Activated CD8-positive, alpha-beta memory T cell treated with anti-CD3 and anti-CD28 coated beads for 36 hours (primary cell): ENCODE results near the gene PLAGL2. TPM values are rescaled to one million over a fixed set of nuclear protein-coding genes. Genes with fewer than 3 reads are reported as not detected.
"Not testable (repeated sequence)": the region's sequence is repeated elsewhere in the genome, so short reads cannot be mapped to it uniquely, and the experiment has no call there.

Experiments
- CTCF ChIA-PET: fragments of 350-600 bp; sonication (Branson Sonifier 250); formaldehyde crosslinking; loops from one replicate; lab custom pipeline; 2021; ENCODE audit warnings: antibody characterized with exemption; lab: Charles Lee
- POLR2A ChIA-PET: fragments of 350-600 bp; sonication (Branson Sonifier 250); formaldehyde crosslinking; loops from one replicate; lab custom pipeline; 2021; ENCODE audit warnings: antibody characterized with exemption; lab: Charles Lee
- total RNA-seq, 2 experiments: library from RNA; stranded (reverse); gene quantifications; one replicate each; pipeline ENCODE4 v1.2.3, GENCODE V29; 2021

The PLAGL2 gene
- total RNA-seq, 2 experiments from 2014 or later, result 115 to 117 TPM

DNA sequence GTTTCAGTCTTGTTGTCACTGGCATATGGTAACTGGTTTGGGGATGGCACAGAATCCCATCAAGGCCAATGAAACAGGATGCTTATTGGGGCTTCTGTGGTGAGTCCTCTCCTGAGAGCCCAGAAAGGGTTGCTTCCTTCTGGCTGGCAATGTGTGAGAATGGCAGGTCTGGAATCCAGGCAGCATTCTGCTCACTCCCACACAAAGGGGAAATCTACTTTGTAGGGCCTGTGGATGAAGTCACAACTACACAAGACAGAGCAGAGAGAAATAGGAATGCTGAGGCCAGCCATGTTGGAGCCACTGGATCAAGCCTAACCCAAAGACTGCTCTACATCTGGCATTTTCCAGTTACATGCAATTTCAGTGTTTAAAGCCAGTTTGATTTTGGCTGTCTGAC lies 15.7 kb downstream of the PLAGL2 start:
- POLR2A ChIA-PET, result no interaction called here
- CTCF ChIA-PET, result no interaction called here

- CTCF ChIA-PET, result no interaction called here
These were observed 16.1 kb downstream of the PLAGL2 start for GRCh38 chr20:32191422-32191821.

DNA sequence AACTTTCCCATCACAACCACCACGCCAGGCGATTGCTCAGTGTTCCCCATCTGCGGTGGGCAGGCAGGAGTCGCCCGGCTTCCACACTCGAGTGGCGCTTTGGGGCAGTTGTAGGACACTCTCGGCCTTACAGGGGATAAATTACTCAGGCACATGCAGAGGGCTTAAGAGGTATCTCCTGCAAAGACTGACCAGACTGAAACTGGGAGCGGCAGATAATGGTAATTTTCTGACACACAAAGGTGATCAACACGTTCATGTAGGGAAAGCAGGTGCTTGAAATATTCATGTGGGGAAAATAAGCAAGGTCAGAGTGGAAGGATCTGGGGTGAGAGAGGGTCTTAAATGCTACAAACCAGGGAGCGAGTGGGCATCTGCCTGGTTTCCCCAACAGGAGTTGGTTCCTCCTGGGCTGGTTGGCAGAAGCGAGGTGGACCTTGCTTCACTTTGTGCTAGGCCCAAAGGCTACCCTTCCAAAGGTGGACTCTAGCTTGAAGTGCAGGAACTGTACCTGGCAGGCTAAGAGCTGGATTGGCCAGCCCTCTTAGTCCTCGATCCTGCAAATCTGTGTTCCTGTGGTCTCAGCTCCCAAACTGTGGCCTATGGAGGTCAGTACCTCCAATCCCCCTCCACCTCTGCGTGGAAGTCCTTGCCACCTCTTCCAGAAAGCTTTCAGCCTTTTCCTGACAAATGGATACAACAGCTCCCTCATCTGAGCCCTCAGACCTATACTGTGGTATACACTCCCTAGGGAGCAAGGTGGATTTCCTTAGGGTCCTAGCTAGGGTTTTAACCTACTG lies 16.7 kb downstream of the PLAGL2 start:
- ChIA-PET POLR2A (interaction anchor here (1.1 kb wide), 2 partner anchors 11 to 42 kb away, joined by 5 read pairs; no protein-coding TSS in a partner anchor), CTCF (no interaction called here)

More at GRCh38 chr20:32191422-32191821, 16.1 kb downstream of the PLAGL2 start:
- POLR2A ChIA-PET, result interaction anchor here (1.1 kb wide), 1 partner anchor 11 kb away, joined by 5 read pairs; no protein-coding TSS in a partner anchor

- ChIA-PET CTCF (interaction anchor here (0.6 kb wide), 1 partner anchor 9 kb away, joined by 3 read pairs; no protein-coding TSS in a partner anchor), POLR2A (interaction anchor here (1.1 kb wide), 2 partner anchors 12 to 42 kb away, joined by 5 read pairs; no protein-coding TSS in a partner anchor)
These were observed 17.6 kb downstream of the PLAGL2 start for GRCh38 chr20:32189691-32190615.

DNA sequence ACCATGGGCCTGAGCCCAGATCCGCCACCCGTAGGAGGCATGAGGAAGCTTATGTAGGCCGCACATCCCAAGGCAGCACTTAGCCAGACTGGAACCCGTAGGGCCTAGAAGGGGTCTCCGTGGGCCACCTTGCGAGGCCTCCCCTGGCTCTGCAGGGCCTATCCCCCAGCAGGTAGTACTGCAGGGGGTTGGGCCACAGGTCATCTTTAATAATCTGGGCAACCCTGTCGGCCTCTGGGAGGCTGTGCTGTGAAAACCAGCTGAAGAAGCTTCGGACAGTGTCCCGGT lies 18.5 kb downstream of the PLAGL2 start:
- ChIA-PET CTCF (no interaction called here), POLR2A (no interaction called here)

DNA sequence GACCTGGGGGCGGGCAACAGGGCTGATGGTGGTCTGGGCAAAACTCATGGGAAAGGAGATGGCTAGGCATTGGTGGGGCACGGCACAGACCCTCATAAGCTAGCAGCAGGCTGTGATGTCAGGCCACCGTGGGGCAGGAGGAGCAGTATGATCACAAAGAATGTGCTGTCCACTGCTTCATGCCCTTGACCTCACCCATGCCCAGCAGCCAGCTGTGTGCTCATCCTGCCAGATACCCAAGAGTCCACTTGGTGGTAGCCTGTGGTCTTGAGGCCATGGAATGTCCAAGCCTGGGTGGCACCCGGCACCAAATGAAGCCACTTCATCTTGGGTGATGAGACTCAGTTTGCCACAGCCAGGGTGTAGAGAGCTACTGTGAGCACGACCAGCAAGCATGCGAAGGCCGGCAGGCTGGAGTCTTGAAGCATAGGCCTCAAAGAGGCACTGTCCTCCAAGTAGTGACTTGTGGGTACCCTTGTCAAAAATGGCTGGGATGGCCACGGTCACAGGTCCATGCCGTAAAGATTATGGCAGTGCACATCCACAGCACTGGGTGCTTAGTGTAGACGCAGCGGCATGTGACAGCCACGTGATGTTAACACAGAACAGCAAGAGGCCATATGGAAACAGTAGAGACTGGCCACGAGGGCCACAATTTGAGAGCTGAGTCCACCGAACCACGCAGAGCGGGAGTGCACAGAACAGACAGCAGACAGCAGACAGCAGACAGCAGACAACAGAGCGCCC lies 19.0 kb downstream of the PLAGL2 start:
- ChIA-PET POLR2A (no interaction called here), CTCF (no interaction called here)

GRCh38 chr20:32186506-32186905 lies 21.0 kb downstream of the PLAGL2 start:
- CTCF ChIA-PET, result no interaction called here
- POLR2A ChIA-PET, result no interaction called here

DNA sequence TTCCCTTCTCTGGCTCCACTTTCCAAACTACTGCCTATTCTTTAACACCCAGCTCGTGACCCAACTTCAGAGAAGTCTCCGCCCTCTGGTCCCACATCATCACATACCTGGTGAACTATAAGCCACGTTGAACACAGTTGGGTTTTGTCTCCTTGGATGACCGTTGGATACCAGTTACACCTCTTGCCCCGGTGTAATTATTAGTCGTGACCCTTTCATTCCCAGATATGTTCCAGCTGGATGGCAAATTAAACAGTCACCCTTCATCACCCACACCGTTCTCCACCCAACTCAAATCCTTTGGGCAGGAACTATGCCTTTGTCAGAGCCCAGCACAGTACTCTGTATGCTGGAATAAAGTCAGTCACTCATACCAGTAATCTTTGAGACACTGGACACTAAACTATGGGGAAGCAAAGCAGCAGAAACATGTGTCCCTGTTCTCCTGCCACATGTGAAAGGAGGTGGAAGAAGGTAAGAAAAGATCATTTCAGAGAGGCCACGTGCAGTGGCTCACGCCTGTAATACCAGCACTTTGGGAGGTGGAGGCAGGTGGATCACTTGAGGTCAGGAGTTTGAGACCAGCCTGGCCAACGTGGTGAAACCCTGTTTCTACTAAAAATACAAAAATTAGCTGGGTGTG lies 22.5 kb downstream of the PLAGL2 start:
- ChIA-PET POLR2A (no interaction called here), CTCF (no interaction called here)

GRCh38 chr20:32183947-32184635 lies 23.5 kb downstream of the PLAGL2 start:
- ChIA-PET CTCF (interaction anchor here (0.8 kb wide), 1 partner anchor 554 kb away, joined by 3 read pairs; no protein-coding TSS in a partner anchor), POLR2A (no interaction called here)

- ChIA-PET CTCF (no interaction called here), POLR2A (no interaction called here)
These were observed 25.9 kb downstream of the PLAGL2 start for GRCh38 chr20:32181606-32182005.

GRCh38 chr20:32179934-32180333 lies 27.6 kb downstream of the PLAGL2 start:
- POLR2A ChIA-PET, result interaction anchor here (1.0 kb wide), 1 partner anchor 136 kb away, joined by 6 read pairs; no protein-coding TSS in a partner anchor
- CTCF ChIA-PET, result interaction anchor here (1.1 kb wide), 1 partner anchor 10 kb away, joined by 3 read pairs; no protein-coding TSS in a partner anchor

GRCh38 chr20:32179515-32179914 lies 28.0 kb downstream of the PLAGL2 start:
- ChIA-PET CTCF (no interaction called here), POLR2A (interaction anchor here (1.0 kb wide), 1 partner anchor 136 kb away, joined by 6 read pairs; no protein-coding TSS in a partner anchor)

DNA sequence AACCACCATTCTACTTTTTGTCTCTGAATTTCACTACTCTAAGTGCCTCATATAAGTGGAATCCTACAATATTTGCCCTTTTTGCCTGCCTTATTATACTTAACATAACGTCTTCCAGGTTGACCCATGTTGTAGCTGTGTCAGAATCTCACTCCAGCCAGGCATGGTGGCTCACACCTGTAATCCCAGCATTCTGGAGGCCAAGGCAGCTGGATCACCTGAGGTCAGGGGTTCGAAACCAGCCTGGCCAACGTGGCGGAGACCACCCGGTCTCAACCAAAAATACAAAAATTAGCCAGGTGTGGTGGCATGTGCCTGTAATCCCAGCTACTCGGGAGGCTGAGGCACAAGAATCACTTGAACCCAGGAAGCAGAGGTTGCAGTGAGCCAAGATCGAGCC lies 29.8 kb downstream of the PLAGL2 start:
- POLR2A ChIA-PET, CTCF ChIA-PET: not testable (repeated sequence)

GRCh38 chr20:32168184-32168910 lies 39.2 kb downstream of the PLAGL2 start:
- CTCF ChIA-PET, result no interaction called here
- POLR2A ChIA-PET, result no interaction called here

- POLR2A ChIA-PET, result no interaction called here
- CTCF ChIA-PET, result no interaction called here
These were observed 40.0 kb downstream of the PLAGL2 start for GRCh38 chr20:32167552-32167951.

GRCh38 chr20:32165836-32166545 lies 41.6 kb downstream of the PLAGL2 start:
- CTCF ChIA-PET, result no interaction called here
- POLR2A ChIA-PET, result no interaction called here
